DOHH2 (cell line): ENCODE measurements around the gene TTC23L.

ENCODE experiments used
- CTCF ChIP-seq: fragments of 200-600 bp; sonication (generic); IDR thresholded peaks from one replicate; pipeline ENCODE4 v1.5.1; 2014; ENCODE audit warnings: antibody characterized with exemption, mild to moderate bottlenecking, low read depth, low read length; ENCODE audit not compliant: poor library complexity, severe bottlenecking
- EZH2phosphoT487 ChIP-seq: fragments of 200-600 bp; sonication (generic); IDR thresholded peaks from 2 replicates; pipeline ENCODE4 v1.6.1; 2017; ENCODE audit warnings: borderline replicate concordance, mild to moderate bottlenecking, antibody characterized with exemption, low read length, moderate library complexity, mixed read lengths

GRCh38 chr5:34844999-34845398, 6.0 kb downstream of the TTC23L start:
- TF ChIP-seq EZH2phosphoT487 (no peak), CTCF (no peak)
